D721Med (cell line): ENCODE measurements around the gene KIFAP3.

ENCODE experiments used
- DNase-seq: peaks from one replicate; pipeline ENCODE4 v3.0.0; 2011; ENCODE audit warnings: low spot score; ENCODE audit not compliant: insufficient read length
- FAIRE-seq: peaks from 2 replicates; lab custom pipeline; 2011; peaks lifted over from hg19 to GRCh38; lab: Jason Lieb, UNC
- CTCF ChIP-seq: IDR thresholded peaks from 2 replicates; pipeline ENCODE4 v1.5.1; 2012; ENCODE audit warnings: mild to moderate bottlenecking, control low read depth; ENCODE audit not compliant: insufficient read depth; ENCODE audit errors: missing control alignments

The KIFAP3 gene

GRCh38 chr1:169886931-169887330 lies 187.6 kb downstream of the KIFAP3 start:
- no peak for TF ChIP-seq CTCF
- no peak for FAIRE-seq
- no peak for DNase-seq

- DNase-seq (peak; percentile 35), FAIRE-seq (peak; percentile 77)
- no peak for TF ChIP-seq CTCF
Measured at GRCh38 chr1:169886422-169886821, 188.1 kb downstream of the KIFAP3 start.

- no peak for DNase-seq
- FAIRE-seq: no peak
- no peak for TF ChIP-seq CTCF
Measured at GRCh38 chr1:169885207-169885606, 189.3 kb downstream of the KIFAP3 start.

- no peak for TF ChIP-seq CTCF
- FAIRE-seq (peak; percentile 44), DNase-seq (no peak)
Measured at GRCh38 chr1:169884634-169885033, 189.9 kb downstream of the KIFAP3 start.

- no peak for TF ChIP-seq CTCF
- DNase-seq (no peak), FAIRE-seq (no peak)
Measured at GRCh38 chr1:169882039-169882511, 192.4 kb downstream of the KIFAP3 start.

- FAIRE-seq: peak; percentile 48
- no peak for TF ChIP-seq CTCF
- no peak for DNase-seq
Measured at GRCh38 chr1:169879034-169879840, 195.3 kb downstream of the KIFAP3 start.

- no peak for TF ChIP-seq CTCF
- no peak for FAIRE-seq
- no peak for DNase-seq
Measured at GRCh38 chr1:169878498-169878897, 196.0 kb downstream of the KIFAP3 start.
